ENCODE measurements around the gene VPS13D.

GRCh38 chr1:12544357-12544756, 314.5 kb downstream of the VPS13D start:
- no peak for TF ChIP-seq SIN3A (IDR thresholded peaks at IDR 0.05; ENCODE audit: borderline replicate concordance, insufficient read depth, low read depth, low read length)
- TF ChIP-seq CTCF (IDR thresholded peaks at IDR 0.05) = no peak
- no peak for TF ChIP-seq POLR2AphosphoS5 (IDR thresholded peaks at IDR 0.05; ENCODE audit: low read depth, low read length)
- TF ChIP-seq REST (IDR thresholded peaks at IDR 0.05; ENCODE audit: insufficient read depth in 1 of 2, low read depth in 2 of 2, low read length in 1 of 2) = no peak
- no peak for TF ChIP-seq TCF7L2 (IDR thresholded peaks at IDR 0.05; ENCODE audit: low read depth, low read length)

Measured in Panc1 (cell line).